22Rv1 (cell line): ENCODE data around the gene HERC6.

Experiments
- H3K27ac ChIP-seq: fragments of 450-650 bp; 2 replicates; pipeline ENCODE4 v1.5.1; 2017
- ZFX ChIP-seq: fragments of 450-650 bp; IDR thresholded peaks from 2 replicates; pipeline ENCODE4 v1.6.1; 2017; ENCODE audit warnings: antibody characterized with exemption, borderline replicate concordance
- TF ChIP-seq, protein P1 (sequence below): fragments of 450-650 bp; IDR thresholded peaks from 2 replicates; pipeline ENCODE4 v1.5.1; 2017; ENCODE audit warnings: mild to moderate bottlenecking

Gene HERC6

DNA sequence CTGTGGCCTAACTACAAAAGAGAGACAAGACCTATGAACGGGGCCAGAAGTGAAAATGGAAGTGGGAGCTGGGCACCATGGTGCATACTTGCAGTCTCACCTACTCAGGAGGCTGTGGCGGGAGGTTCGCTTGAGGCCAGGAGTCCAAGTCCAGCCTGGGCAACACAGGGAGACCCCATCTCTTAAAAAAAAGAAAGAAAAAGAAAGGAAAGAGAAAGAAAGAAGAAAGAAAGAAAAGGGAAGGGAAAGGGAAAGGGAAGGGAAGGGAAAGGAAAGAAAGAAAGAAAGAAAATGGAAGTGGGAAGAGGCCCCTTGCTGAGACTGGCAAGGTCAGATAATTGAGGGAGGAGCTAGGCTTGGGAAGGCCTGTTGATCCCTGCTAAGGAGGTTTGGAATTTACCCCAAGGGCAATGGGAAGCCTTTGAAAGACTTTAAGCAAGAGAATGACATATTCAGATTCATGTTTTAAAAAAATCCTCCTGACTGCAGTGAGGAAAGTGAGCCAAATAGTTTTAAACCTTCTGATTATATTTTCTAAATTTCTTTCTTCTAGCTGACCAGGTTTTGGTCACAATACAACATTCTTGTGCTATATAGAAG is 60.6 kb downstream of the HERC6 start:
- TF ChIP-seq ZFX = no peak
- TF ChIP-seq, protein P1, sequence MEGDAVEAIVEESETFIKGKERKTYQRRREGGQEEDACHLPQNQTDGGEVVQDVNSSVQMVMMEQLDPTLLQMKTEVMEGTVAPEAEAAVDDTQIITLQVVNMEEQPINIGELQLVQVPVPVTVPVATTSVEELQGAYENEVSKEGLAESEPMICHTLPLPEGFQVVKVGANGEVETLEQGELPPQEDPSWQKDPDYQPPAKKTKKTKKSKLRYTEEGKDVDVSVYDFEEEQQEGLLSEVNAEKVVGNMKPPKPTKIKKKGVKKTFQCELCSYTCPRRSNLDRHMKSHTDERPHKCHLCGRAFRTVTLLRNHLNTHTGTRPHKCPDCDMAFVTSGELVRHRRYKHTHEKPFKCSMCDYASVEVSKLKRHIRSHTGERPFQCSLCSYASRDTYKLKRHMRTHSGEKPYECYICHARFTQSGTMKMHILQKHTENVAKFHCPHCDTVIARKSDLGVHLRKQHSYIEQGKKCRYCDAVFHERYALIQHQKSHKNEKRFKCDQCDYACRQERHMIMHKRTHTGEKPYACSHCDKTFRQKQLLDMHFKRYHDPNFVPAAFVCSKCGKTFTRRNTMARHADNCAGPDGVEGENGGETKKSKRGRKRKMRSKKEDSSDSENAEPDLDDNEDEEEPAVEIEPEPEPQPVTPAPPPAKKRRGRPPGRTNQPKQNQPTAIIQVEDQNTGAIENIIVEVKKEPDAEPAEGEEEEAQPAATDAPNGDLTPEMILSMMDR = no peak
- no peak overlapping the region for H3K27ac ChIP-seq

DNA sequence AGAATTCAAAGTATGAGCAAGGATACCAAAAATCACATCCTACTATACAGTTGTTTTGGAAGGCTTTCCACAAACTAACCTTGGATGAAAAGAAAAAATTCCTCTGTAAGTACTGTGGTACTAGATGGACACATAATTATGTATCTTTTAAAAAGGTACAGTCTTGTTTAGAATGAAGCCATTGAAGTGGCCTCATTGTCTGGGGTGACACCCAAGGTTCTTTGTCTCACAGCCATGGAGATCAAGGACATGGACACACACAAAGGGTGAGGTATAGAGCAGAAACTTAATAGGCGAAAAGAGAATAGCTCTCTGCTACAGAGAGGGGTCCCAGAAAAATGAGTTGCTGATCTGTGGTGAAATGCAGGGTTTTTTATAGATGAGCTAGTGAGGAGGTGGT is 61.5 kb downstream of the HERC6 start:
- no peak overlapping the region for H3K27ac ChIP-seq
- TF ChIP-seq ZFX = no peak
- TF ChIP-seq, protein P1 = no peak

DNA sequence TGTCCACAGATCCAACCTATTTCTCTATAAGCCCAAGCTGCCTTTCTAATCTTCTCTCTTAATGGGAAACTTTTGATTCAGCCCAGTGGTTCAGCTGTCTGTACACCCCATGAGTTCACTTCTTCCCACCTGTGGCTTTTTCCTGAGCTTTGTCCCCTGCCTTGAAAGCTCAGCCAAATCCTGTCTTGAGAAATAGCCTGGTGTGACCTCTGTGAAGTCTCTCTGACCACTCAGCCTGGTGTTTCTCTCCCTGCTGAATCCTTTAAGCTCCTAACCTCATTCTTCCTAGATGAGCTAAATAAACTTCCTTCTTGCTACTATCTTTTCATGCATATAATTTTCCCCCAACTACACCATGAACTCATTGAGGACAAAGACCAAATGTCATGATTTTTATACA is 63.0 kb downstream of the HERC6 start:
- H3K27ac ChIP-seq = no peak overlapping the region
- TF ChIP-seq ZFX = no peak
- TF ChIP-seq, protein P1 = no peak

DNA sequence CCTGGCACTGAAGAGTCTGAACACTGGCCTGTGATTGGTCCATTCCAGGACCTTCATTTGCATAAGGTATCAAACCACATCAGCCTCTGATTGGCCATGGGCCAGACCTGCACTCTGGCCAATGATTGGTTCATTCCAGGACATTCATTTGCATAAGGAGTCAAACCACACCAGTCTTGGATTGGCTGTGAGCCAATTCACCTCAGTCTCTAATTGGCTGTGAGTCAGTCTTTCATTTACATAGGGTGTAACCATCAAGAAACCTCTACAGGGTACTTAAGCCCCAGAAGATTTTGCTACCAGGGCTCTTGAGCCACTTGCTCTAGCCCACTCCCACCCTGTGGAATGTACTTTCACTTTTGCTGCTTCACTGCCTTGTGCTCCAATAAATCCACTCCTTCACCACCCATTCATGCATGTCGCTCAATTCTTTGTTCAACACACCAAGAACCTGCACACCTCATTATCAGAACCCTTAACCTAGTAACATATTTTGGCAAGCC is 64.1 kb downstream of the HERC6 start:
- no peak for TF ChIP-seq ZFX
- TF ChIP-seq, protein P1 = no peak
- H3K27ac ChIP-seq = no peak overlapping the region

DNA sequence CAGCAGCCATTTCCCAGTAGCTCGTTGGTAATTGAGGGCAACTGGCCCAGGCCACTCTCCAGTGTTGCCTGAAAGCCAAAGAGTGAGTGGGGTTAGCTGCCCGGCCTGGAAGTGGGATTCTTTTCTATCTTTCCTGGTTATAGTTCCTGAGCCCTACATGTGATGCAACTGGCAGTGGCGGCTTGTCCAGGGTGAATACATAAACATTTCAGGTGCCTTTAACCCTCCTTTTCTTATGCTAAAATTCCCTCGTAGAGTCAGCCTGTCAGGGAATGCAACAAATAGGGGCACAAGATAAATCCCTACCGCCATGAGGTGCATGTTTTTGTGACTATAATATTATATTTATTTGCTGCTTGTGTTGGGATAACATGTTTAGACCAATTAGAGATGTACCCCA is 64.8 kb downstream of the HERC6 start:
- TF ChIP-seq, protein P1 = no peak
- TF ChIP-seq ZFX = no peak
- H3K27ac ChIP-seq = no peak overlapping the region

DNA sequence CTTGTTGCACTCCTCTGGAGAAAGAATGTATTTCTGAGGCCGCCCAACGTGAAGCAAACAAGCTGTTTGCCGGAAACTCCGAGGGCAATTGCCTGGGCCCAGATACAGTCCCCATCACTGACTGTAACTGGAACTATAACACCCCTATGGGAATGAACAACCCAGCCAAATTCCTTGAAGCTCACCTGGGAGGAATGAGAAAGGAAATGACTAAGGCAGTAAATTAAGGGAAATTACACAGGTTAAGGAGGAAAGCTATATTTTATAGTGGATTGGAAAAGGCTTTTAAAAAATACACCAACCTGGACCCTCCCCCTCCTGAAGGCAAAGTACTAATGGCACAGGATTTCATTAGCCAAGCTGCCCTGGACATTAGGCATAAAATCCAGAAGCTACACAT is 66.6 kb downstream of the HERC6 start:
- TF ChIP-seq, protein P1 = no peak
- TF ChIP-seq ZFX = no peak
- H3K27ac ChIP-seq = no peak overlapping the region

DNA sequence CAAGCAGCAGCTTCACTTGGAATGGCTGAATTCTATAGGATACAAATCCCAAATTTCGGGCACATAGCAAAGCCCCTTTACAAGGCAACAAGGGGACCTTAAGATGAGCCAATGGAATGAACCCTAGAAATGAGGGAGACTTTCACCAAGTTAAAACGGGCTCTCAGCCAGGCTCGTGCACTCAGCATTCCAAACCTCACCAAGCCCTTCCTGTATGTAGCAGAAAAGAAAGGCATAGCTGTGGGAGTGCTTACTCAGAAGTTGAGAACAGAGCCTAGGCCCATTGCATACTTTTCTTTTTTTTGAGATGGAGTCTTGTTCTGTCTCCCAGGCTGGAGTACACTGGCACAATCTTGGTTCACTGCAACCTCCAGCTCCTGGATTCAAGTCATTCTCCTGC is 67.5 kb downstream of the HERC6 start:
- H3K27ac ChIP-seq = no peak overlapping the region
- TF ChIP-seq, protein P1 = no peak
- TF ChIP-seq ZFX = no peak
